GM21381 (cell line): ENCODE results near the gene SLC52A1.
"Not testable (repeated sequence)": the region's sequence is repeated elsewhere in the genome, so short reads cannot be mapped to it uniquely, and the experiment has no call there.

Experiments
- ATAC-seq: cut with Tn5 transposase; IDR thresholded peaks from one replicate; pipeline ENCODE4 v1.9.1; 2021; ENCODE audit warnings: mild to moderate bottlenecking, moderate library complexity; ENCODE audit not compliant: unreplicated experiment

The SLC52A1 gene

DNA sequence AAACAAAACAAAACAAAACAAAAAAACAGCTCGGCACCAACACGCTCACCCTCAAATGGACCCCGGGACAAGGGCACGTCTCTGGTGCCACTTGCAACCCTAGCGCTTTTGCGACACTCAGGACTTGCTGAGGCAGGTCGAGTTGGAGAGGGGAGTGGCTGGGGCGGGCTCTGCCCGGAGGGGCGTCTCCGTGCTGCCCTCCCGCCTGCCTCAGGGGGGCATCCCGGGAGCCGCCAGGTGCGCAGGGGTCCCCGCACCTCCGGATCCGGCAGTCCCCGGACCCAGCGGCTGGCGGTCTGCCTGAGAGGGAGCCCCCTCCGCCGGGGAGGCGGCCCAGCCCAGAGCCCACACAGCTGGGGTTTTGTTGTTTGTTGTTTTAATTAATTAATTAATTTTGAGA lies at the start of gene SLC52A1:
TSS of gene SLC52A1 (minus strand) at position 112 of the 400 bp plus-strand sequence. CDS start 820 bp downstream, outside the sequence.
- ATAC-seq = no peak

DNA sequence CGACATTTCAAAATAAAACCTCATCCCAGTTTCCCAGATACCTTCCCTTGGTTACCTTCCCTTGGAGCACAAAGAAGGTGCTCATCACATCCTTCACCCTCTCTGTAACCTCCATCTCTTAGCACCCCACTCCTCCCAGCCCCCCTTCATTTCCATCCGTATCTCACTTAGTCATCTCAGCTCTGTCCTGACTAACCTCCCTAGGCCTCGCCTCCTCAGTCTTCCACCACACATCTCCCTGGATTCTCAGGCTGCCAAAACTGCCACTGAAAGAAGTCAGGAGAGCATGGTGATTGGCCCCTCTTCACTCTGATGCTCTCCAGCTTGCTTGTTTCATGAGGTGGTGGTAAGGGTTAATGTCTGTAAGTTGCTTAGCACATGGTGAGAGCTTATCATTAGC lies 45.4 kb upstream of the SLC52A1 start:
- no peak for ATAC-seq

DNA sequence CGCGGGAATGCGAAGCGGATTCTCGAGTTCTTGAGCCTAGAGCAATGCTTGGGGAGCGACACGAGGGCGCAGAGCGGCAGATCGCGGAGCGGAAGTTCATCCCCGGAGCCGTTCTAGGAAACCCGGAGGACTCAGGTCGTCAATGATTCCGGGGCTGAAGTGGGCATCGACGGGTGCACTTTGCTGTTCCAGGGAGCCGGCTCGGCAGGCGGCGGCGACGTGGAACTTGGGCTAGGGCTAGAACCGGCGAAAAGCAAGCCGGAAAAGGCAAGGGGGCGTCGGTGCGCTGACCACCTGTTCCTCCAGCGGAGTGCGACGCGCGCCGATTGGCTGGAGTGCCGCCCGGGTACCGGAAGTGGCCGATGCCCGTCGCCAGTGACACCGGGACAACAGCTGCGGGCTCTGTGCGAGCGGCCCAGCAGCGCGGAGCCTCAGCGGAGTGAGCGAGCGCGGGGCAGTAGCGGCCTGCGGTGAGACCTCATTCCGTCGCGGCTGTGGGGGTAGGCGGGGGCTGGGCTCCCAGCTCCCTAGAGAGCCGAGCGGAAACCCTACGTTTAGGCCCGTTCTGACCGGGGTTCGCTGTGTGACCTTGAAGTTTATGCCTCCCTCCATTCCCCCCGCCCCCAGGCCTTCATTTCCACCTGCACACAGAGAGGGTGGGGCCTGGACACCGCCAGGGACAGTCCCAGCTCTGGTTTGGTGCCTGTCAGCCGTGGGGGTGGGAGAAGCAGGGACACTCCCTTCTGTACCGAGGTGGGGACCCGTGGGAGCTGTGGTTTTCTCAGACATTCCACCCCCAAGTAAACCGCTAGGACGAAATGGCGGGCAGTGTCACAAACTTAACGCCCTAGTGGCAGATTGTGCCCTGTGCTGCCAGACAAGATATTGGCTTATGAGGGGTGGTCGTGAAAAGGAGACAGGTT lies 43.1 kb upstream of the SLC52A1 start, which contains the start of gene ZFP3:
TSS of gene ZFP3 (plus strand) at position 362 of the 923 bp plus-strand sequence. CDS start 13,038 bp downstream, outside the sequence.
- ATAC-seq = peak; percentile 83

DNA sequence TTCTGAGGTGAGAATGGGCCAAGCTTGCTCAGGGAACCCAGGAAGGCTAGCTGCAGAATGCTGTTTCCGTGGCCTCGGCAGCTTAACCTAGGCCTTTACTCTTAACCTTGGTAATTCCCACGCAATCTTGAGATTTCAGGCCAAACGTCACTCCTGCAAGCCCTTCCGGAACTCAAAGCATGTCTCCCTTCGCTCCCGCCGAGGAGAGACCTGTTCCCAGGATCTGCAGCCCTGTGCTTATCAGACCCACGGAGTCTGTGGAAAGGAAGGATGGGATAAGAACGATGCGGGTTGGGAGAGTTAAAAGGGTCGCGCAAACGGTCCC lies 42.5 kb upstream of the SLC52A1 start:
- no peak for ATAC-seq

DNA sequence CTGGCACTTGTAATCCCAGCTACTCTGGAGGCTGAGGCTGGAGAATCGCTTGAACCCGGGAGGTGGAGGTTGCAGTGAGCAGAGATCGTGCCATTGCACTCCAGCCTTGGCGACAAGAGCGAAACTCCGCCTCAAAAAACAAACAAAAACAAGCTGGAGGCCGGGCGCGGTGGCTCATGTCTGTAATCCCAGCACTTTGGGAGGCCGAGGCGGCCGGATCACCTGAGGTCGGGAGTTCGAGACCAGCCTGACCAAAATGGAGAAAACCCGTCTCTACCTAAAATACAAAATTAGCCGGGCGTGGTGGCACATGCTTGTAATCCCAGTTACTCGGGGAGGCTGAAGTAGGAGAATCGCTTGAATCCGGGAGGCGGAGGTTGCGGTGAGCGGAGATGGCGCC lies 42.0 kb upstream of the SLC52A1 start:
- ATAC-seq = not testable (repeated sequence)

DNA sequence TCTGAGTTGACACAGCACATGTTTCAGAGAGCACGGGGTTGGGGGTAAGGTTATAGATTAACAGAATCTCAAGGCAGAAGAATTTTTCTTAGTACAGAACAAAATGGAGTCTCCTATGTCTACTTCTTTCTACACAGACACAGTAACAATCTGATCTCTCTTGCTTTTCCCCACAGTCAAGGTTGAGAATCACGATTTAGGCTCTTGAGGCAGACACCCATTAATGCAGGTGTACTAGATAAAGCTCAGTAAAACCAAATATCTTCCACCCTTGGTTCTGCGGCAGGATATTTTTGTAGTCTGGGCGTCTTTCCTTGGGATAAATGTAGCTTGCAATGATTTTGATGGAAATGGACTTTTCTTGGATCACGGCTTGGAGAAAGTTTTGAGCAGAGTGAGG lies 40.2 kb upstream of the SLC52A1 start:
- not testable (repeated sequence) for ATAC-seq

DNA sequence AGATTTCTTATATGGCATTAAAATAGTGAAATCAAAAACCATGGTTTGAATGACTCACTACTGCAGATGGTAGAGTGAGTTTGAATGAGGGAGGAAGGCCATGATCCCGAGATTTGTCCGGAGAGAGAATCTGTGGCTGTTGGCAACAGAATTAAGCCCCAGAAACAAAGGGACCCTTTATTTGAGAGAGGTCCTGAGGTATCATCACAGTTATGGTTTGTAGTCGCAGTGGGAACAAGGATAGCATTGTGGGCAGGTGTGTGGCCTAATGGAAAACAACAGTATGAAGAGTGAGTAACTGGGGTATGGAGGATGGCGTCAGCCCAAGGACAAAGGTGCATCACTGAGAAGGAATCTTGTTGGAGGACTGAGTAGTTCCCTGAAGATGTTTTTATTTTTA lies 34.5 kb upstream of the SLC52A1 start:
- ATAC-seq = no peak

DNA sequence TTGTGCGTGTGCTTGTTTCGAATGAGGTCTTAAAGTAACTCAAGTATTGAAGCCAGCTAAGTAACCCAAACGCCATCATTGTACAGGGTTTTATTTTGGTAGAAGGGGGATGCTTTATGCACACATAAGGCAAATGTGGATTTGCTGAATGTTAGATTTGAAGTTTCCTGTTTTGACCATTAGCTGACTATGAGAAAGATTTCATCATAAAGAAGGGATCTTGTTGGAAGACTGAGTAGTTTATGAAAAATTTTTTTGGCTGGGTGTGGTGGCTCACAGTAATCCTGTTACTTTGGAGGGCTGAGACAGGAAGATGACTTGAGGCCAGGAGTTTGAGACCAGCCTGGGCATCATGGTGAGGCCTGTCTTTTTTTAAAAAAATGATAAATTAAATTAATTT lies 33.0 kb upstream of the SLC52A1 start:
- ATAC-seq = no peak

DNA sequence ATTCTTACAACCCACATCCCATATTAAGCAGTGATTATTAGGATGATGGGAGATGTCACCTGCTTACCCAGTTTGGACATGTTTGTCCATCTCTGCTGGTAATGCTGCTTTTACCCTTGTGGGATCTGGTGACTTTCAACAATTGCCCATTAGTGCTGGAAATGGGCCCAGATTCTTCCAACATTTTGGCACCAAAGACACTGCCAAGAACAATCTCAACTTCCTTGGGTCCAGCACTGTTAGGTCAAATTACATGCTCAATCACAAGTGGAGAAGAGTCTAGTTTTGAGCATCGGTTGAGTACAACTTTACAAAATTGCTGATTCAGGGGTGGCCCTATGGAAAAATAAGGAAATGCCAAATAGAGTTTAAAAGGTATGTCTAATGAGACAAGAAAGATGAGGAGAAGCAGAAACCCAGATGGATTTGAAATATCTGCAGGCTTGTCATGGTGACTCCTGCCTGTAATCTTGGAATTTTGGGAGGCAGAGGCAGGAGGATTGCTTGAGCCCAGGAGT lies 30.1 kb upstream of the SLC52A1 start:
- no peak for ATAC-seq

DNA sequence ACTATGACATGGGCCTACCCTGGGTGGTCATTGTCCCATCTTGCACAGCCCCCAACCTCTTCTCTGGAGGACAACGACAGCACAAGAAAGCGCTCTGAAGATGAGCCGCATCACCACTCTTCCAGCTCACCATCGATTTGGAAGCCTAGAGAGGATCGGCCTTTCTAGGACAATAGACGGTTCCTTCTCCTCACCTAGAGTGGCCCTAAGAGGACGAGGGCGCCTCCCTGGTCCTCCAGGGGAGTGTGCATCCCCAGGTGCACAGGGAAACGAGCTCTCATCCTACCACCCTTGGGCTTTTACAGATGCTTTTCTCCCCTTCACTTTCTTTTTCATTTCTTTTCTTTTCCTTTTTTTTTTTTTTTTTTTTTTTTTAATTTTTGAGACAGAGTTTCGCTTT lies 20.3 kb upstream of the SLC52A1 start:
- no peak for ATAC-seq

DNA sequence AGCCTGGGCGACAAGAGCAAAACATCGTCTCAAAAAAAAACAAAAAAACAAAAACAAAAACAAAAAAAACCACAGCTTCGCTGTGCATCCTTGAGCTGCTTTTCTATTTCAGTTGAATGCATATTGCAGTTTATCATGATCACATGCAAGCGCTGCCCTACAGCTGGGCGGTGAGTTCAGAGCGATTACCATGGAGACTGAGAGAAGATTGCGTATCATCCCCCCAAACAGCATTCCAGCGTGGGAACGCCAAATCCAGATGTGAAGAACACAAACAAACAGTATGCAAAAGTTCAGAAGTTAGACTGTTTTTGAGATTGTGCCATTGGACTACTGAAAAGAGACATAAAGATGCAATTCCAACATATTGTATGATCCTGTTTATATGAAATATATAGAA lies 15.1 kb upstream of the SLC52A1 start:
- ATAC-seq = no peak

DNA sequence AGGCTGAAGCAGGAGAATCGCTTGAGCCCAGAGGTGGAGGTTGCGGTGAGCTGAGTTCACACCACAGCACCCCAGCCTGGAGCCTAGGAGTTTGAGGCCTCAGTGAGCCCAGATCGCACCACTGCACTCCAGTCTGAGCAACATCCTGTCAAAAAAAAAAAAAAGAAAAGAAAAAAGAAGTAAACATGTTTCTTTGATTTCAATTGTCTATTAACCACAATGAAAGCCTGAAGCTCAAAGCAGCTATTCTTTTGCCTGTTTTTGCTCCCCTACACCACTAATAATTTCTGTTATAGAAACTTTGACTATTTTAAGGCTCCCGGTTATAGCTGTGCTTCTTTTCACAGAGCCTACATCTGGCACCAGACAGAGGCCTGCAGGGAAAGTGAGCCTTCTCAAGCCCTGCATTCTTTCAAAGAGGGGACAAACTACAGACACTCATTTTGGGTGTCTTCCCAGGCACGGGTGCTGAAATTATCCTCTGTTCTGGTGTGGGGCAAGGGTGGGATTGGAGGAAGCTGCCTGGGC lies 14.2 kb upstream of the SLC52A1 start:
- ATAC-seq = no peak

DNA sequence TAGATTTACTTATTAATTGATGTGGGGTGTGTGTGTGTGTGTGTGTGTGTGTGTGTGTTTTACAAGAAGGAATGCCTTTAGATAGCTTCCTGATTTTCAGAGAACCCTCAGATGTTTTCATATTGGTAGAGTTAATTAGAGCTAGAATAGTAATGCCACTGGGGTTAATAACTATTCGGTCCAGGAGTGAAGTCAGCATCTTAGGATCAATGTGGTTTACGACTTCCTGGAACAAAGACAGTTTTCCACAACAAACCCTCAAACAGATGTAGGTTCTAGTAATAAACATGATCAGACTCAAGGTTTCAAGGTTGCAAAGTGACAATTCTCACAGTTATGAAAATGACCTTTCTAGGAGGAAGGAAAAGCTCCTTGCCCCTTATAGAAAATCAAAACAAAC lies 12.2 kb upstream of the SLC52A1 start:
- no peak for ATAC-seq

DNA sequence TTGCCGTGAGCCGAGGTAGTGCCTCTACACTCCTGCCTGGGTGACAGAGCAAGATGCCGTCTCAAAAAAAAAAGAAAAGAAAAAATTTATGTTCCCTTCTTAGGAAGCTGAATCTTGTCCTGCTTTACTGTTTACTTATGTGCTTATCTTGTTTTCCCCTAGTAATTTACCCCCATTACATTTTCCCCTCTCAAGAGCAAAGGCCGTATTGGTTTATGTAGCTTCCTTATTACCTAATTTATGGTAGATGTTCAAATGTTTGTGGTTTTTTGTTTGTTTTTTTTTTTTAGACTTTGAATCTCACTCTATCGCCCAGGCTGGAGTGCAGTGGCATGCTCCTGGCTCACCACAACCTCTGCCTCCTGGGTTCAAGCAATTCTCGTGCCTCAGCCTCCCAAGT lies 10.3 kb upstream of the SLC52A1 start:
- no peak for ATAC-seq

DNA sequence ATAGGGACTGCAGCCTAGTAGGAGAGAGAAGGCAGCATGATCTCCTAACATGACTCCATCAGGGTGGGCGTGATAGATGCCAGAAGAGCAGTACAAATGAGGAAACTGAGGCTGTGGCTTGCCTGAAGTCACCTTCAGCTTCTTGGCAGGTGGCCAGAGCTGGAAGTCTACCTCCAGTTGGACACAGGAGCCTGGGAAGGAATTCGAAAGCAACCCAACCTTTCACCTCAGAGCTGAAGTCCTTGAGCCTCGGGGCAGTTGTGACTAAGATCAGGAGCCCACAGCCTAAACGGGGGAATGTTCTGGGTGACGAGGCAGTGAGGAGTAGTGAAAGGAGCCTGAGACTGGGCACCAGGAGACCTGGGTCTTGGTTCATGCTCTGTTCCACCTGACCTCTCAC lies 9.4 kb upstream of the SLC52A1 start:
- no peak for ATAC-seq

DNA sequence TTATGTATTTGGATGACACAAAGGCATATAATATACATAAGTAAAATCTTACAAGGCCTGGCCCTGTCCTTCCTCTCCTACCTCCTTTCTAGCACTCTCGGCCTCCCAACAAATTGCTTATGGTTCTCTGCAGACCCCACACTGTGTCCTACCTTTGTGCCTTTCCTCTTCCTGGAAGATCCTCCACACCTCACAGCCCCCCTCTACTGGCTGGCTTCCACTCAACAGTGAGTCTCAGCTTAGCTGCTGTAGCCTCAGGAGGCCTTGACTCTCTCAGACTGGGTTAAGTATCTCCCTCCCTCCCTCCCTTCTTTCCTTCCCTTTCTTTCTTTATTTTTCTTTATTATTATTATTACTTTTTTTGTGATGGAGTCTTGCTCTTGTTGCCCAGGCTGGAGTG lies 8.3 kb upstream of the SLC52A1 start:
- ATAC-seq = no peak

DNA sequence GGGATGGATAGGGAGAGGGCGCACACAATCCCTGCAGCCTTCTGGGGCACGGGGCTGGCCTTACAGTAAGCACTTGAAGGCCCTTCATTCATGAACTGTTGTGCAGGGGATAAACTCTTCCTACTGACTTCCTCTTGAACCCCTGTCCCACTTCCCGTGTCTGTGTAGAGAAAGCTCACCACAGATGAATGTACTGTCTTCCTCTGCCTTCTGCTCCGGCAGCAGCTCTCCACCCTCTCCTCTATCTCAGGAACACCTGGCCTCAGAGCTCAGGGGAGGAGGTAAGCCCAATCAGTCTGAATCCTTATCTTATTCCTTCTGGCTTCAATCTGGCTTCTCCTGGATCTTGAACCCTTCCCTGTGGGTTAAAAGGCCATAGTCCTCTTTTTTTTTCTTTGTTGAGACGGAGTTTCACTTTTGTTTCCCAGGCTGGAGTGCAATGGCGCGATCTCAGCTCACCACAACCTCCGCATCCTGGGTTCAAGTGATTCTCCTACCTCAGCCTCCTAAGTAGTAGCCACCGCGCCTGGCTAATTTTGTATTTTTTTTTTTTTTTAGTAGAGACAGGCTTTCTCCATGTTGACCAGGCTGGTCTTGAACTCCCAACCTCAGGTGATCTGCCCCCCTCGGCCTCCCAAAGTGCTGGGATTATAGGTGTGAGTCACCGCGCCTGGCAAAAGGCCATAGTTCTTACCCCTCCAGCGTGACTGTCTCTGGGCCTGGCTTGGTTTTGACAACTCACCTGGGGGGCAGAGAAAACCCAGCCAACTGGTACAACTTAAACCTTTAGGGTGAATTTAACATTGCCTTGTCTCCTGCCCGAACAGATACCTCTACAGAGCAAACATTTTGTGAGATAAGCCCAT lies 7.2 kb upstream of the SLC52A1 start:
- ATAC-seq = no peak

DNA sequence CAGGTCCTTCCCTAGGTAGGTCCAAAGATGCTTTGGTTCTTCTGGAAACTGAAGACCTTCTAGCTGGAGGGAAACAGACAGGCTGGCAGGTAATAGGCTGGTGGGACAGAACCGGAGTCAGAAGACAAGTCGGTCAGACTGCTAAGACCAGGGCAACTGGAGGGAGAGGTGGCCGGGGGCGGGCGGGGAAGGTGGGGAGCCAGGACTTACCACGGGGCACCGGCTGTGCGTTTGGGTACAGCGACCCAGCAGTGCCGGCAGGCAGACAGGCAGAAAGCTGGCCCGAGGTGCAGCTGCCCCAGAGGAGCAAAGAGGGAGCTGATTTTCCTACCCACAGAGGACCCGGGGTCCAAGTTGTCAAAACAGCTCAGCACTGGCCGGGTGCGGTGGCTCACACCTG lies 575 bp downstream of the SLC52A1 start:
- ATAC-seq = no peak

DNA sequence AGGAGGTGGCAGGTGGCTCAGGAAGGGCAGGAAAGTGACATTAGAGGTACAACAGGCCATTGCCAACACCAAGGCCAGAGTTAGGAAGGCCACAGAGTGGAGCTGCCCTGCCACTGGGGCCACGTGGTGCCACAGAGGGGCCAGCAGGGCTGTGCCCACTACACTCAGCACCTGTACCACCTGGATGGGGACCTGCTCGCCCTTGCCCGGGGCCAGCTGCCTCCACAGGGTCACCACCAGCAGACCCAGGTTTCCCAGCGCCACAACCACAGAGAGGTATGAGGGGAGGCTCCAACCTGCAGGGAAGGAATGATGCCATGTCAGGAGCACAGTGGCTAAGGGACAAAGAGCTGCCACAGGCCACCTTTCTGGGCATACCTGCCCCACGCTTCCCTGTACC lies 1.2 kb downstream of the SLC52A1 start:
- ATAC-seq = no peak

DNA sequence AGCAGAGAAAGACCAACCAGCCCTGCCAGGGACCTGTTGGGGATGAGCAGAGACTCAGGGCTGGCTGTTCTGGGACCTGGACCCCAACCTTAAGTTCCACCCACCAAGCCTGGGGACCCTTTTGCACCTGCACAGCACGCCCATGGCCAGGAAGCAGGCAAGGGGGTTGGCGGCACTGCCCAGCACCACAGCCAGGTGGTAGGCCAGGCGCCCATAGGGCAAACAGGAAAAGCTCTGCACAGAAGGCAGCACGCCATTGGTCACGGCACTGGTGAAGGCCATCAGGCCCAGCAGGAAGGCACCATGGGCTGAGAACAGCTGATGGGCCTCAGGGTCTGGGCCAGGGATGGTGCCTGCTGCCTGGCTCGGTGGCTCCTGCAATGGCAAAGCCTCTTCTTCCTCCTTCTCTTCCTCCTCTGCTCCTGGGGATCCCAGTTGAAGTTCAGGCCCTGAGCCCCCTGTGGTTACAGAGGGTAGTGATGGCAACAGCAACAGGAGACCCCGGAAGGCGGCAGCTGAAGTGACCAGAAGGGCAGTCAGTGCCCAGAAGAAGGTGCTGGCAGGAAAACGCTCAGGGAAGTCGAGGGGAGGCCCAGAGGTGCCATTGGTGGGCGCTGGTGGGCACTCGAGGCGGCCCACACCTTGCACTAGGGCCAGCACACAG lies 1.7 kb downstream of the SLC52A1 start:
- ATAC-seq = no peak

DNA sequence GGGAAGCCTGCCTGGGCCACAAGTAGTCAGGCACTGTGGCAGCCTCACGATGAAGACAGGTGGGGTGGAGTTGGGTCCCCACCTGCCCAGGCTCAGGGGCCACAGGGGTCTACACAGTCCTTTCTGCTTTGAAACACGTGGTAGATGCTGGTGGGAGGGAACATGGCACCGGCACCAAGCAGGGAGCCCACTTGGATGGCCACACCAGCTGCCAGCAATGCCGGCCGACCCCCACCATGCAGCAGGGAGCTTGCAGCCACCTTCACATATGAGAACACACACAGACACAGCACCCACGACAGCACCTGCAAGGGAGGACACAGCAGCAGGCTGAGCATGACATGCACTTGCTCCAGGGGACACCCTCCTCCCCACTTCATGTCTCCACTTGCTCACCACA lies 2.4 kb downstream of the SLC52A1 start:
- ATAC-seq = no peak
